Thymus (tissue), 11 donors: ENCODE data around the gene PFKFB2. TPM values are rescaled to one million over a fixed set of nuclear protein-coding genes. Genes with fewer than 3 reads are reported as not detected.

Experiments used
- DNase-seq, 9 donors: peaks; one replicate each; pipeline ENCODE4 v3.0.0-alpha.2; 2013; ENCODE audit warnings: low spot score in 9 of 9, low read depth in 6 of 9, missing footprints in 1 of 9
- H3K27ac ChIP-seq, 2 donors: one replicate each; pipeline ENCODE4 v1.5.1; 2013; ENCODE audit warnings: control low read depth in 1 of 2, low read depth in 1 of 2, low read length in 1 of 2, mild to moderate bottlenecking in 1 of 2, moderate library complexity in 1 of 2
- H3K27me3 ChIP-seq, 2 donors: one replicate each; pipeline ENCODE4 v1.5.1; 2013; ENCODE audit warnings: low read length in 1 of 2; ENCODE audit not compliant: control insufficient read depth in 2 of 2, insufficient read depth in 1 of 2
- H3K36me3 ChIP-seq, 2 donors: one replicate each; pipeline ENCODE4 v1.5.1; 2013; ENCODE audit warnings: low read length in 1 of 2, mild to moderate bottlenecking in 1 of 2, moderate library complexity in 1 of 2; ENCODE audit not compliant: control insufficient read depth in 2 of 2, insufficient read depth in 2 of 2
- H3K4me1 ChIP-seq, 2 donors: one replicate each; pipeline ENCODE4 v1.5.1; 2013; ENCODE audit warnings: low read length in 2 of 2; ENCODE audit not compliant: control insufficient read depth in 2 of 2, insufficient read depth in 2 of 2
- H3K4me3 ChIP-seq, 2 donors: one replicate each; pipeline ENCODE4 v1.5.1; 2013; ENCODE audit warnings: low read length in 2 of 2, control low read depth in 1 of 2, mild to moderate bottlenecking in 1 of 2
- H3K9me3 ChIP-seq, 2 donors: one replicate each; pipeline ENCODE4 v1.5.1; 2013; ENCODE audit warnings: low read length in 1 of 2, mild to moderate bottlenecking in 1 of 2; ENCODE audit not compliant: control insufficient read depth in 2 of 2, insufficient read depth in 1 of 2
- WGBS: extraction: QIAGEN DNeasy Blood & Tissue Kit; methylation state at CpG from one replicate; pipeline ENCODE4 v1.1.7; 2013; 5-methylcytosine and 5-hydroxymethylcytosine counted together
- polyA plus RNA-seq: library from polyadenylated mRNA; stranded (reverse); fragments of 200-250 nt; gene quantifications from one replicate; pipeline ENCODE4 v1.2.3, GENCODE V29; 2013
- total RNA-seq: library from RNA; stranded (reverse); fragments of 120-200 nt; gene quantifications from one replicate; pipeline ENCODE4 v1.2.4, GENCODE V29; 2013
- donor health status: healthy.

PFKFB2 gene
- total and polyA plus RNA-seq, 2 donors: 6.7 to 31.0 TPM

DNA sequence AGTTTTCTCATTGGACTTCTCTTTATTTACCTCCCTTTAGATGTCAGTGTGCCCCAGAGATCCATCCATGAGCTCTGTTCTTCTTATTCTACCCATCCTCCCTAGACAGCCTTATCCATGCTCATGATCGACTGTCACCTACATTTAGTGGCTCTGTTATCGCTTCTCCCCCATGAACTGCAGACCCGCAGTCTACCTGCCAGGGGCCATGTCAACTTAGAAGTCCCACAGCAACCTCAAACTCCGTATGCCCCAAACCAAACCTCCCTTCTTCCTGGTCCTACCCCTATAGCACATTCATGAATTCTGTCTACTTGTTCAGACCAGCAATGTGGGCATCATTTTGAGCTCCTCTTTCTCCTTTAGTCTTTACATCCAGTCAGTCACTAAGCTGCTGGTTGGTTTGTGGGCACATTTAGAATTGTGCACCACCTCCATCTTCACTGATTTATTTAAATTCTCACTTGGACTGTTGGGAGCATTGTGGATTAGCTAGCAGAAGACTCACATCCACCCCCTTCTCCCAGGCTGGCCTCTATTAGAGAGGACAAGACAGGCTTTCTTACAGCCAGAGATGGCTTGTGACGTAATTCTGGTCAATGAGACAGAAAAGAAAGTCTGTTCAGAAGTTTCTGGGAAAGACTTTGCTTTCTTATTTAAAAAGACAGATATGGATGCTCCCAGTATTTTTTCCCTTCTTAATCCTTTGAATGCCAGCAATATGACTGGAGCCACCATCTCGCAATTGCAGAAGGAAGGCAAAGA lies 39.6 kb upstream of the PFKFB2 start:
- Histone ChIP-seq H3K4me3 (no peak overlapping the region), H3K27me3 (no peaks in the 10 kb centered on the region), H3K36me3 (no peaks in the 10 kb centered on the region), H3K27ac (no peak overlapping the region), H3K9me3 (no peaks in the 10 kb centered on the region), H3K4me1 (no peaks in the 10 kb centered on the region)
- 72% methylated on average over 6 of the region's 6 CpGs for WGBS
- DNase-seq: no peak

DNA sequence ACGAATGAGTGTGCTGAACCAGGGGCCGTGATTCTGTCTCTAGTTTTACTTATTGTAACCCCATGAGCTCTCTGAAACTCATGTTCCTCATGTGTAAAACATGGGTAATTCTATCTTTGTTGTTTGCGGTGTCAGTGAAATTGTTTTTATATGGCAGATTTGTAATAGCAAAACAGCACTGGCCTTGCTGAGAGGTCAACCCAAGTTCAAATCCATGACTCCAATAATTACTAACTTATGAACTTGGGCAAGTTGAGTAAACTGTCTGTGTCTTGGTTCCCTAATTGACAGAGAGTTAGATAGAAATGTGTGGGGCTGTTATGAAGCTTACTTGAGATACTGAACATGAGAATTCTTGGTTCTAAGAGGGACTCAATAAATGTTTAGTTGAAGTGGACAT lies 38.3 kb upstream of the PFKFB2 start:
- WGBS: 98% methylated on average over 3 of the region's 3 CpGs
- Histone ChIP-seq H3K36me3 (no peaks in the 10 kb centered on the region), H3K4me3 (no peak overlapping the region), H3K9me3 (no peaks in the 10 kb centered on the region), H3K27ac (no peak overlapping the region), H3K27me3 (no peaks in the 10 kb centered on the region), H3K4me1 (no peaks in the 10 kb centered on the region)
- no peak for DNase-seq

GRCh38 chr1:207015791-207016190 lies 37.3 kb upstream of the PFKFB2 start:
- DNase-seq: no peak
- Histone ChIP-seq H3K27me3 (no peaks in the 10 kb centered on the region), H3K9me3 (no peaks in the 10 kb centered on the region), H3K27ac (no peak overlapping the region), H3K4me3 (no peak overlapping the region), H3K4me1 (no peaks in the 10 kb centered on the region), H3K36me3 (no peaks in the 10 kb centered on the region)
- WGBS: 95% methylated on average over 3 of the region's 3 CpGs

DNA sequence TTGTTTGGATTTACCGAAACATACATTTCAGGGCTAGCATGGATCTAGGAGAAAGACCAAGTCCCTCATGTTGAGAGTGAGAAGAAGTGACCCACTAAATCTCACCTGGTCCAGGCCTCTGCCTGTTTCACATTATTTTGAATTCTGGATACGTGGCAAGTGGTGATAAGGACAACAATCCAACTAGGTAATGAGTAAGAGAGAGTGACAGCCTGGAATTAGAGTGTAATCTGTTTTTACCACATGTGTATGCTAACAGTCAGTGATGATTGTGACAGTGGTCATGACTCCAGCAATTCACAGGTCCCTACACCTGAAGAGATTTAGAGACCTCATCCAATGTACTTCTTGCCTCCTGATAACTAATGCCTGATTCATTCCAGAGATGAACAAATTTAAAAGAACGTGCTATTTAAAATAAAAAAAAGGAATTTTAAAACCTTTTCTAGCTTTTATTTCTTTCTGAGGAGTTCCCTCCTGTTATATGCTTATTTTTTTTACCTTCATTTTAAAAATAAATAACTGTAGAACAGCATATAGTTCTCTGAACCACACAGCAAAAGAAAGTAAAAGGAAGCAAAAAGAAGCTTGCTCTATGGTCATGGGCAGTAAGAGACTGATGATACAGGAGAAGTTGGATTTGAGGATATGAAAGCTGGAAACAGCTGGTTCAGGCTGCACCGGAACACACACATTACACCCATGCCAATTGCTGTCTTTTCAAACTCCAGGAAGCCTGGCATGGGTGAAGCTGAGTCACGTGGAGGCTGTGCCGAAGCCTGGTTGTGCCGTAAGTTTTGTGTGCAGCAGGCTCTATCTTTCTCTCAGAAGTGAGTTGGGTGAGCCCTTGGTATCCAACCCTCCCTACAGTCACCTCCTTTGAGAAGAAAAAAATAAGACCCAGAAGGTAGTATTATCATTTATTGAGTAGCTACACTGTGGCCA lies 35.2 kb upstream of the PFKFB2 start:
- Histone ChIP-seq H3K4me3 (no peak overlapping the region), H3K36me3 (no peaks in the 10 kb centered on the region), H3K27ac (no peak overlapping the region), H3K9me3 (no peaks in the 10 kb centered on the region), H3K27me3 (no peaks in the 10 kb centered on the region), H3K4me1 (no peaks in the 10 kb centered on the region)
- no peak for DNase-seq
- 87% methylated on average over 7 of the region's 7 CpGs for WGBS

DNA sequence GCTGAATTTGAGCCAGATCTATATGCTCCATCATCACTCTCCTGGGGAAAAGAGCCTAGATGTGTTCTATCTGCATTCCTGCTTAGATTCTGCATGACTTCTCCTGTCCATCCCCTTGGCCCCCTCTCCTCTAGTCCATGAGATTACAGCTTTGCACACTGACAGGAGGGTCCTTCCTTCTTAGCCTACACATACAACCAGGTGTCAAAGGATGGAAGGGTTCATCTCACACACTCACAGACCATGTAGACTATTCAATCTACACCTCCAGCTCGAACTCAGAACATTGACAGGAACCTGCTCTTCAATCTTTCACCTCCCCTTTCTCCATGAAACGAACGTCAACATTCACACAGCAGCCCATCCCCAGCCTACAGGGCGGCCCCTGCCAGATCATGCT lies 34.4 kb upstream of the PFKFB2 start:
- no peak for DNase-seq
- Histone ChIP-seq H3K27me3 (no peaks in the 10 kb centered on the region), H3K4me3 (no peak overlapping the region), H3K27ac (no peak overlapping the region), H3K4me1 (no peaks in the 10 kb centered on the region), H3K36me3 (no peaks in the 10 kb centered on the region), H3K9me3 (no peaks in the 10 kb centered on the region)
- WGBS: 96% methylated on average over 4 of the region's 4 CpGs

DNA sequence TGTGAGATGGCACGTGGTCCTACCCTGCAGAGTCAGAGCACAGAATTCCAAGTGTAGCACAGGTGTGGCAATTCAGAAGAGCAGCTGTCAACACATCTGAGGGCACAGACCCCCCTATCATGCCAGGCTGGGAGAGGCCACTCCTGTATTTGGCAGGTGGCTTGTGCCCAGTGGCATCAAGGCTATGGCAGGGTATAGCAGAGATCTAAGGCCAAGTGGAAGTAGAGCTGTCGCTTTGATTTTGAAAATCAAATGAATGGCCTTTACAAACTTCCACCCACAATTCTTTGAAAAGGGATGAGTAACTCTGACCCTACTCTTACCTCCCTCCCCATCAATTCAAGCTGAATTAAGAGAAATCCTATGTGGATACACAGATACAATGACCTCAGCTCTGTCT lies 33.9 kb upstream of the PFKFB2 start:
- H3K4me3 ChIP-seq: no peak overlapping the region
- no peak for DNase-seq
- 96% methylated on average over 2 of the region's 2 CpGs for WGBS
- H3K27ac ChIP-seq: no peak overlapping the region
- no peaks in the 10 kb centered on the region for H3K27me3 ChIP-seq
- no peaks in the 10 kb centered on the region for H3K4me1 ChIP-seq
- no peaks in the 10 kb centered on the region for H3K9me3 ChIP-seq
- H3K36me3 ChIP-seq: no peaks in the 10 kb centered on the region

DNA sequence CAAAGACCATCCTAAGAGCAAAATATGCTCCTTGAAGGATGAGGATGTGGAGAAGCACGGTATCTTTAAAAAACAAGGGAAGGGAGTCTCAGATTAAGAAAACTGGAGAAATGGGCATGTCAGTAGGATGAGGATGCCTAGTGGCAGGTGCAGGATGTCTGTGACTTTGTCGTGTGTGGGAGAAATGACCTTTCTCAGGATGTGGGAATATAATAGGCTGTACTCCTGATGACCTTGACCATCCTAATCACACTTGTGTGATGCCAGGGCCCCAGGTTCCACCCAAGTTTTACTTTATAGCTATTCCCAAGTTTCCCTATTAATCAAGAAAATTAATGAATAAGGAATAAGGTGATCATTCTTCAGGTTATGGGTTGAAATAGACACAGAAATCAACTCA lies 33.4 kb upstream of the PFKFB2 start:
- H3K27ac ChIP-seq: no peak overlapping the region
- H3K27me3 ChIP-seq: no peaks in the 10 kb centered on the region
- no peak for DNase-seq
- H3K4me1 ChIP-seq: peaks cover 0 to 5% of the 10 kb centered on the region in 2 donors
- no peaks in the 10 kb centered on the region for H3K9me3 ChIP-seq
- WGBS: 67% methylated on average over 2 of the region's 2 CpGs
- H3K4me3 ChIP-seq: no peak overlapping the region
- H3K36me3 ChIP-seq: no peaks in the 10 kb centered on the region

GRCh38 chr1:207020065-207020708 lies 32.9 kb upstream of the PFKFB2 start:
- Histone ChIP-seq H3K27me3 (no peaks in the 10 kb centered on the region), H3K36me3 (no peaks in the 10 kb centered on the region), H3K9me3 (no peaks in the 10 kb centered on the region), H3K27ac (no peak overlapping the region), H3K4me1 (peaks cover 0 to 9% of the 10 kb centered on the region in 2 donors), H3K4me3 (no peak overlapping the region)
- no peak for DNase-seq
- WGBS: 97% methylated on average over 9 of the region's 9 CpGs

GRCh38 chr1:207020709-207021107 lies 32.4 kb upstream of the PFKFB2 start:
- H3K27ac ChIP-seq: no peak overlapping the region
- H3K9me3 ChIP-seq: no peaks in the 10 kb centered on the region
- WGBS: 82% methylated on average over 4 of the region's 4 CpGs
- H3K36me3 ChIP-seq: no peaks in the 10 kb centered on the region
- H3K4me1 ChIP-seq: peaks cover 0 to 12% of the 10 kb centered on the region in 2 donors
- no peak for DNase-seq
- H3K4me3 ChIP-seq: no peak overlapping the region
- H3K27me3 ChIP-seq: no peaks in the 10 kb centered on the region
